Fibroblast of gingiva (primary cell): ENCODE results near the gene AK9.
"Not testable (repeated sequence)": the region's sequence is repeated elsewhere in the genome, so short reads cannot be mapped to it uniquely, and the experiment has no call there.

Source experiments
- DNase-seq: peaks from one replicate; pipeline ENCODE4 v3.0.0-alpha.2; 2011; ENCODE audit warnings: low read depth

AK9 gene

DNA sequence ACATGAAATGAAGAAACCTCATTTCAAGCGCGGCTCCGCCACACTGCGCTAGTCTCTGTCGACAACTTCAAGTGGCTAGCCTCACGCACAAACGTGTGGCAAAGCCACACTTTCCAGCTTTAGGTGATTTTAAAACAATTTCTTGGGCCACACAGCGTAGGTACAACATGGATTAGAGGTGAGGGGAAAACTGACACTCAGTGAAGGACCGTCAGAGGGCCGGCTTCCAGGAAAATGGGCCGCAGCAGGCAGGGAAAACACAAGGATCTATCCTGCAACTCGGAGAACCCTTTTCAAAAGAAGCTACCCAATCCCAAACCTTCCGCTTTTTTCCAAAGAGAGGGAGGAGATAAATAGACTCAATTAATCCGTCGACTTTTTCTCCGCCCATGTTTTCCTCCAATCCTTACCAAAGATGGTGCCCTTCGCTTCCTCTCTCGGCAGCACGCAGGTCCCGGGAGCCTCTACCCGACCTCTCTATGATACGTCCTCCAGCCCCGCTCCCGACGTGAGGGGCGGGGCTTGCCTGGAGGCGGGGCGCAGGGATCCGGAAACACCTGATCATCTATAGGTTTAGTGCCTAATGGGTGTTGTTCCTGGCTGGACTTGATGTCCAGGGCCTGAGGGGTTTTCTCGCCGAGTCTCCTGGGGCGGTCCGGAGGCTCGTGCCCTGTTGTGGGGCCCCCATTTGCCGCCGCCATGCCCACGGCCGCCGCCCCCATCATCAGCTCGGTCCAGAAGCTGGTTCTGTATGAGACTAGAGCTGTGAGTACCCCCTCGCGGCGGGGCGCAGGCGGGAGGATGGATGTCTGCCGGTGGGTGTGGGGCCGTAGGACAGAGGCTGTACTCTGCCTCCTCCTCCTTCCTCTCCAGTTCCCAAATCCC lies at the start of gene AK9, which contains the start of gene FIG4:
TSS of gene AK9 (minus strand) at position 466 of the 885 bp plus-strand sequence. CDS start 15,457 bp downstream, outside the sequence.
TSS of gene FIG4 (plus strand) at position 560 of the 885 bp plus-strand sequence. CDS start at position 700, 140 bp downstream.
- DNase-seq: peak; percentile 88

DNA sequence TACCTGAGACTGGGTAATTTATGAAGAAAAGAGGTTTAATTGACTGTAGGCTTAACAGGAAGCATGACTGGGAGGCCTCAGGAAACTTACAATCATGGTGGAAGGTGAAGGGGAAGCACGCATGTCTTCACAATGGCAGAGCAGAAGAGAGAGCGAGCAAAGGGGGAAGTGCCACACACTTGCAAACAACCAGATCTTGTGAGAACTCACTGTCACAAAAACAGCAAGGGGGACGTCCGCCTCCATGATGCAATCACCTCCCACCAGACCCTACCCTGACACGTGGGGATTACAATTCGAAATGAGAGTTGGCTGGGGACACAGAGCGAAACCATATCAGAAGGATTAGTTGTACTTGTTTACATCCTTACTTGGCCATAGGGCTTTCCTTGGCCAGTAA lies 49.8 kb upstream of the AK9 start:
- DNase-seq: no peak

DNA sequence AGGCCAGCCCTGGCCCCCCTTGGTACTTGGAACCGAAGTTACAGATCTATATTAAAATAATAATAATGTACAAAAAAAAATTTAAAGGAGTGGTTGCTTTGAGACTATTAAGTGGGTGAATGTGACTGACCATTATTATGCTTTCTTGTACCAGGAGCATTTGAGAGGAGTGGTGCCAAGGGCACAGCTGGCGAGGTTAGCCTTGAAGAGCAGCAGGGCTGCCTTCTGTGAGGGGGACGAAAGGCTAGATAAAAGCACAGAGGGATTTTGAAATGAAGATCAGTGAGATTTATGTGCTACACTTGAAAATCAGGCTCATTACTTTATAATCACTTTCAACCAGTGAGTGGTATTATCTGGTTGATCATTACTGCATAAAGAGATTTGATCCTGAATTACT lies 48.7 kb upstream of the AK9 start:
- DNase-seq: no peak

DNA sequence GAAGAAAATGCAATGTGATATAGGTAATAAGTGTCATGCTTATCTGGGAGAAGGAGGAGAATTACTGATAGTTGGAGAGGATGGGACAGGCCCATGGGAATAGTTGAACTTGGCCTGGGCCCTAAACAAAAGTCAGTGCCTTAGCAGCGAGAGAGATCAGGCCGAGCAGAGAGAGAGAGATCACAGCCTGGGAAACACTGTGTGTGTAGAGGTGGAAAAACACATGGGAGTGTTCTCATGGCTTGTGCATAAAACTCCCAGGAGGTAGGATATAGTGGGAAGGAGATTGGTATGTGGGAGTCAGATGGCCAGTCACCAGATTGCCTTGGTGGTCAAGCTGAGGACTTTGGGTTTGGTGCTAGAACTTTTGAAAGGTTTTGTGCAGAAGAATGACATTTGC lies 47.7 kb upstream of the AK9 start:
- no peak for DNase-seq

DNA sequence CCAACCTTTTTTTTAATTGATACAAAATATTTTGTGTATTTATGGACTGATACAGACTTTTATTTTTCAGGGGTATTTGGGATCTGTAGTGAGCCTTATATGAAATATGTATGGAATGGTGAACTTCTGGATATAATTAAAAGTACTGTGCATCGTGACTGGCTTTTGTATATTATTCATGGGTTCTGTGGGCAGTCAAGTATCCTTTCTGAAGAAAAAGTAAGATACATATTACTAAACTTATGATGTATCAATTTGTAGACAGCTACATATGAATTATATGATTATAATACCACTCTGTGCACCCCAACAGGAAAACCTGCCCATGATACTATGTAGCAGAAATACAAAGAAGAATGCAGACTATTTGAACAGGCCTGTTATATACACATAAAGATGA lies 47.3 kb upstream of the AK9 start:
- peak; percentile 17 for DNase-seq

DNA sequence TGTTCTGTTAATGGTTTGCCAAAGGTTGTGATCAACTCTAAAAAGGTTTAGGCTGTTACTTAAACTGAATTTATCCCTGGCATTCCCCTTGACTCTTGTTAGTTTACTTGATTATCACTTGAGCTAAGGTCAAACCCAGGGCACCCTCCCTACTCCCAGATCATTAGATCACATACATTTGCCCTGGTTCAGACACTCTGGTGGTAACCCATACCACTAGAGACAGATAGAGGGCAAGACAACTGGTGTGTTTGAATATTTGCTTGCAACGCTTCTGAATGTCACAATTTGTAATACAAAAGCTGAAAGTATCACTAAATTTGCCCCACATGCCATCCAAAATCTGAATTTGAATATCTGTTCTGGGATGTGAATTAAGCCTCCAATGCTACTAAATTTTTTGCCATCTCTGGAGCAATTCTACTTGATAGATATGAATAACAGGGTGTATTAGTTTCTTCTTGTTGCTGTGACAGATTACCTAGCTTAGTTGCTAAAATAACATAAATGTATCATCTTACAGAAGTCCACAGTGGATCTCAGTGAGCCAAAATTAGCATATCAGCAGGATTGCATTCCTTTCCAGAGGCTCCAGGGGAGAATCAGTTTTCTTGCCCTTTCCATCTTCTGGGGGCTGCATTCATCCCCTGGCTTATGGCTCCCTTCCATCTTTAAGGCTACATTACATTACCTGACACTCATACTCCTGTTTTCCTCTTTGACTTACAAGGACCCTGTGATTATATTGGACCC lies 45.4 kb upstream of the AK9 start:
- no peak for DNase-seq

DNA sequence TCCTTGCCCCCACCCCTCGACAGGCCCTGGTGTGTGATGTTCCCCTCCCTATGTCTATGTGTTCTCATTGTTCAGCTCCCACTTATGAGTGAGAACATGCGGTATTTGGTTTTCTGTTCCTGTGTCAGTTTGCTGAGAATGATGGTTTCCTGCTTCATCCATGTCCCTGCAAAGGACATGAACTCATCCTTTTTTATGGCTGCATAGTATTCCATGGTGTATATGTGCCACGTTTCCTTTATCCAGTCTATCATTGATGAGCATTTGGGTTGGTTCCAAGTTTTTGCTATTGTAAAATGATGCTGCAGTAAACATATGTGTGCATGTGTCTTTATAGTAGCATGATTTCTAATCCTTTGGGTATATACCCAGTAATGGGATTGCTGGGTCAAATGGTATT lies 34.2 kb upstream of the AK9 start:
- DNase-seq: not testable (repeated sequence)

DNA sequence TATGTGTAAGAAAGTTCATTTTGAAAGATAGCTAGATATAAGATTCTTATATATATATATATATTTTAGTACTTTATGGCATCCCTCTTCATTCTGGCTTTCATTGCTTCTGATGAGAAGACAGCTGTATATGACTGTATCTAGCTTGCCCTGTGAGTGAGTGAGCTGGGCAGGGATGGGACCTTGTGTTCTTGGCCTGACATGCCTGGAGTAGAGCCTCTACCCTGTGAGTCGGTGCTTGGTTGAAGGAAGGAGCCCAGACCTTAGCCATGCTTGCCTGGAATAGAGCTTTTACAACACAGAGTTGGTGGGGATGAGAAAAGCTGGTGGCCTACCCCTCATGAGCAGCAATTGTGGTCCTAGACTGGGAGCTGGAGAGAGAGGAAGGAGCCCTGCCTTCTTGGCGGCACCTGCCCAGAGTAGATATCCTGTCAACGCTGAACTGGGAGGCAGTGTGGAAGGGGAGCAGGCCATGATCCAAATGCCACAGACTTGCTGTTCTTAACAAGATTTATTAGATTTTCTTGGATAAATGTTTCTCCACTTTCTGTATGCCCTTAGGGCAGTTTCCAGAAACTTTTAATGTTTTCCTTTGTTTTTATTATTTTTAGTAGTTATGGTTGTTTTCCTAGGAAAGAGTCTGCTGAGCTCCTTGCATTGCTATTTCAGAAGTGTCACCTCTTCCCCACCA lies 31.7 kb upstream of the AK9 start:
- no peak for DNase-seq

DNA sequence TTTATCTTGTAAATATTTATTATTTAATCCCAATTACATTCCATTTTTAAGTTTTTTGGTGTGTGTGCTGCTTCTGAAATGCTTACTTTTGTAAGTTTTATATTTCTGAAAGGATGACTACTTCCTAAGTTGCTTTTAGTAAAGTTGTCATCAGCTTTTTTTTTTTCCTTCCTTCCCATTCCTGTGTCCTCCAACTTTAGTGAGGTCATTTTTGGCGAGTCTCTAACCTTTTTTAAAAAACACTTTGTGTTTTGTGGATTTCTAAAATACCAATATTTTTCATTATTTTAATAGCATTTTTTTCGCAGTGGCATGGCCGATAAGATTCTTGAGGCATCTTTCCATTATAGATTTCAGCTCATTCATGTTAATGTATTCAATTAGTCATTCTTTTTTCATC lies 31.0 kb upstream of the AK9 start:
- no peak for DNase-seq

DNA sequence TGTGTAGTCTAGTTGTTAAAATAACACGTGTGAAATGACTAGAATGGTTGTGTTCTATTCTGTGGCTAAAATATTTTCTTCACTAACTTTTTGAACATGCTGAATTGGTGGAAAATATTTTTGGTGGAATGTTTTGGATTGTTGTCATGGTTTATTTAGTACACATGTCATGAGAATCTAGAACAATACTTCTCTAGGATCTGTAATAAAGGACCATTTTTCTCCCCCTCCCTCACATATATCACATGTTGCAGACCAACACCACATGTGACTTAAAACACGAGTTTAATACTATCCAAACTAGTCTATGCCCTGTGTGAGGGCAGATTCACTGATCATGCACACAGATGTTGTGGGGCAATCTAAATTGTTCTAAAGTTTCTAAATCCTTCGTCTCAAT lies 29.3 kb upstream of the AK9 start:
- DNase-seq: peak; percentile 13

DNA sequence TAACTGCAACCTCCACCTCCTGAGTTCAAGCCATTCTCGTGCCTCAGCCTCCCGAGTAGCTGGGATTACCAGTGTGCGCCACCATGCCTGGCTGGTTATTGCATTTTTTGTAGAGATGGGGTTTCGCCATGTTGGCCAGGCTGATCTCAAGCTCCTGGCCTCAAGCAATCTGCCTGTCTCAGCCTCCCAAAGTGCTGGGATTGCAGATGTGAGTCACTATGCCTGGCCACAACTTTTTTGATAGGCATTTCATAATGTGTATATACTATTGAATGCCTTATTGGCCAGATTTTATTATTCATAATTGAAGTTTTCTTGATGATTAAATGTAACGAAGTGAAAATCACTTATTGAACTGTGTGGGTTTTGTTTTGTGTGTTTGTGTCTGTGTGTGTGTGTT lies 28.0 kb upstream of the AK9 start:
- DNase-seq: peak; percentile 26

DNA sequence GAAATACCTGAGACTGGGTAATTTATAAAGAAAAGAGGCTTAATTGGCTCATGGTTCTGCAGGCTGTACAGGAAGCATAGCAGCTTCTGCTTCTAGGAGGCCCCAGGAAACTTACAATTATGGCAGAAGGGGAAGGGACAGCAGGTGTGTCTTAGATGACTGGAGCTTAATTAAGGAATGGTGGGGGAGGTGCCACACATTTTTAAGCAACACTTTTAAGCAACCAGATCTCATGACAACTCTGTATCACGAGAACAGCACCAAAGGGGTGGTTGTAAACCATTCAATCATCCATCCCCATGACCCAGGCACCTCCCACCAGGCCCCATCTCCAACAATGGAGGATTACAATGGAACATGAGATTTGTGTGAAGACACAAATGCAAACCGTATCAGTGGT lies 27.0 kb upstream of the AK9 start:
- no peak for DNase-seq

DNA sequence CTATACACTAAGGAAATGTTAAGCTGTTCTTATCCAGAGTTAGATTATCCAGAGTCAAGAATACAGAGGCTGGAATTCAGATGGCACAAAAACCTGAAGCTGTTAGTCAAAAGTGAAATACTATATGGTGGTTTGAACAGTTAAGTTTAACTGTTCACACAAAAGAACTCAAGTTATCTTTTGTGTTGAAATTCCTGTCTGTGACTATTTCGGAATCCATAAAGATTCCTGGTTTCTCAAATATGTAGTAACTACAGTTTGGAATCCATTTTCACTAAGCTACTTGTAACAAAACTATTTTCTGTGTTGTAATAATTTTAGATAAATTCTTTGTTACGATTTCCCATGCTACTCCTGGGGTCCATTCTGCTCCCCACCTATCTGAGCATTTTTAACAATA lies 24.6 kb upstream of the AK9 start:
- no peak for DNase-seq

DNA sequence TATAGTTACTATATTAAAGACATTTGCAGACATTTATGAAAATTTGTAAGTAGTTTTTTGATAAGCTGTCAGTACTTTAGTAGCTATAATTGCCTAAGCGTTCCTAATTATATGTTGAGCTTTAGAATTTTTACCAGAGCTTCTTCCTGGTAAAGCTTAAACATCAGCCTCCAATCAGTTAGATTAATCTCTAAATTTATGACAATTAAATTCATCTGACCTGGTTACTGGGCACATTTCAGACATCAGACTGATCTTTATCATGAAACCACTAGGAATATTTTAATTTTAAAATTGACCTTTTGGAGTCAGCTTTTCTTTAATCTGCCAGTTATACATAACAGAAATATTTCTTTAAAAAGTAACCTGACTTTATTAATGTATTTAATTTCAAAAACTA lies 23.6 kb upstream of the AK9 start:
- no peak for DNase-seq

DNA sequence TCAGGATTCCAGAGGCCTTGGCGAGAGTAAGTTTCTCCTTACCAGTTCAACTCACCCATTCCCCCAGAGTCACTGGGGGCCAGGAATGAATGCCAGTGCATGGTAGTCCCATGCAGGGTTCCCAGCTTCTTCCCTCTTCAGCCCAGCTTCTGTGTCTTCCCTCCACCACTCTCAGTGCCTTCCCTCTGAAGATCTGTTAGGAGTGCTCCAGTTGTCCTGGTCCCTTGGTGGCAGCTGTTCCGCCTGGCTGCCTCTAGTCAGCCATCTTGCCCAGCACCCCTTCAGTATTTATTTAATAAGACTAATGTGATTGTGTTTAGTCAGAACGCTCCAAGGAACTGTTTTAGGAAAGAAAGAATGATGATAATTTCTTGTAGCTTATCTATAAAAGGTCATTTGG lies 23.2 kb upstream of the AK9 start:
- no peak for DNase-seq

DNA sequence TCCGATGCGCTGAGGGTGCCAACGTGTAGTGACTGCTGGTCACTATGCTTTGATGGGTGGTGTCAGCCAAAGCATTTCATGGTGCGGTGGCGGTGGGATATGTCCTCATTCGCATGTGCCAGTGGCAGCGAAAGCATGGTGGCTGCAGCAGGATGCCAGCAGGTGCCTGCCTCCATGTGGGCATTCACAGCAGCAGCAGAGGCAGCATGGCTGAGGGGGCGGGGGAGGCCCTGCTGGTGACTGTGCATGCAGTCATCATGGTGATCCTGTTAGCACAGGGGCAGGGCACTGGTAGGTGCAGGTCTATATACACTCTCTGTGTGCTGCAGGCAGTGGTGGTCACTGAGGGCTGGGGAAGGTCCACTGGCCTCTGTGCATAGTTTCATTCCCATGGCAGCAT lies 22.1 kb upstream of the AK9 start:
- DNase-seq: no peak

DNA sequence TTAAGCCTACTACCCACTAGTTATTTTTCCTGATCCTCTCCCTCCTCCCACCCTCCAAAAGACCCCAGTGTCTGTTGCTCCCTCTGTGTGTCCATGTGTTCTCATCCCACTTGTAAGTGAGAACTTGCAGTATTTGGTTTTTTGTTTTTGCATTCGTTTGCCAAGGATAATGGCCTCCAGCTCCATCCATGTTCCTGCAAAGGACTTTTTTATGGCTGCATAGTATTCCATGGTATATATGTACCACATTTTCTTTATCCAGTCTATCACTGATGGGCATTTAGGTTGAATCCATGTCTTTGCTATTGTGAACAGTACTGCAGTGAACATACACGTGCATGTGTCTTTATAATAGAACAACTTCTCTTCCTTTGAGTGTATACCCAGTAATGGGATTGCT lies 17.1 kb upstream of the AK9 start:
- not testable (repeated sequence) for DNase-seq

DNA sequence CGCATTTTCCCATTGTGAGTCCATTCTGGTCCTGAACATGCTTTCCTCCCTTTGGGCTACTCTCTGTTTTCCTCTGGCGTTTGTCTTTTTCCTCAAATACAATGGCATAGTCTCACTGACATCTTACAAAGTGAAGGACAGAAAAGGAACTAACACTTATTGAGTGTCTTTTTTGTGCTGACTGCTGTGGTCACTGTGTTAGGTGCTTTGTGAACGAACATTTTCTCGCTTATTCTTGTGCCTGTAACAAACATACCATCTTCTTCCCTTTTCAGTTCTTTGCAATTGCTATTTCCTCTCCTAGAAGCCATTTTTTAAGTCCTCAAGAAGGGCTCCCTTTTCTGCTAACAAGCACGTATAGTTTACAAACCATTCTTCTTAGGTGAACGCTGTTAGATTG lies 15.5 kb upstream of the AK9 start:
- DNase-seq: no peak

DNA sequence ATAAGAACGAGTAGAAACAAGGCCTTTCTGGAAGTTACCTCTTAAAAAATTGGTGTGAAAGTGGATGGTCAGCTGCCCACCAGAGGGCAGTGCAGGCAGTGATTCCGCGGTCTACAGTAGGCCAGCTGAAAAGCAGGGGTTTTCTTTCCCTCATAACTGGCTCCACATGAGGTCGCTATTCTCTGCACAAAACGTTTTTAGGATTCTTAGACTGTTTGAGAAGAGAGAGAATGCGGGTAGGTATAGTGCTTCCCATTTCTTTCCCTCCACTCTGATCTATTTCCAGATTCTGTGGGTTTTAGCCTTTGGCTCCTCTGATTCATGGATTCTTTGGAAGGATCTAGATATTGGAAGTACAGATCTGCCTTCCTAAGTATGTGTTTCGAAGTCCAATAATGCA lies 14.3 kb upstream of the AK9 start:
- DNase-seq: peak; percentile 77

DNA sequence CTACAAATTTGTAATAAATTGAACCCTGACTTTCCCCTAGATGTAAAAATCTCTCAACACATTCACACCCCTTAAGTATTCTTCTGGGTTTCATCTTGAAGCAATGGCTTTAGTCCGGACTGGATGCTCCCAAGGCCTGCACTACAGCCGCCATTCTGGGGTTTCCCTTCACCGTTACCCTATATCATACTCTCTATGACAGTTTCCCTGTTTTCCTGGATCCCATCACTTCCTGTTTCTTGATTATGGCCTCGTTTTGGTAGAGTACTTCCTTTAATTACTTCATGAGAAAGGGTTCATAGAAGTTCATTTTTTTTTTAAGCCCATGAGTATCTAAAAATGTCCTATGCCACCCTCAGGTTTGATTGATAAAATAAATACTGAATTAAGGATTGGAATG lies 11.8 kb upstream of the AK9 start:
- DNase-seq: no peak

DNA sequence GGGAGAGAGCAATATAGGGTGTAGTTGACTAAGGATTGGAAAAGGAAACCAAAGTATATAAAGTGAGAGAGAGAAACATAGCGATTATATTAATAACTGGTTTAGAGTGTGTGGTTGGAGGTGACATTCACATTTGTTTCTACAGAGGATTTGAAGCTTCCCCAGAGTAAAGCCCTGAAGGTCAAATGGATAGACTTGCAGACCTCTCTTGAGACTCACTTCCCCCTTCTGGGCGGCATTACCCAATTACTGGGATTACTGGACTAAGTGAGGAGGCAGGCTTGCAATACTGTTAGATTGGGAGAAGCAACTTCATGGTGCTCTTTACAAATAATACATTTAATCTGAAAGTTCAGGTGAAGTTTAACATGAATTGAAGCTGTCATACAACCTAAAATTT lies 10.8 kb upstream of the AK9 start:
- DNase-seq: no peak

DNA sequence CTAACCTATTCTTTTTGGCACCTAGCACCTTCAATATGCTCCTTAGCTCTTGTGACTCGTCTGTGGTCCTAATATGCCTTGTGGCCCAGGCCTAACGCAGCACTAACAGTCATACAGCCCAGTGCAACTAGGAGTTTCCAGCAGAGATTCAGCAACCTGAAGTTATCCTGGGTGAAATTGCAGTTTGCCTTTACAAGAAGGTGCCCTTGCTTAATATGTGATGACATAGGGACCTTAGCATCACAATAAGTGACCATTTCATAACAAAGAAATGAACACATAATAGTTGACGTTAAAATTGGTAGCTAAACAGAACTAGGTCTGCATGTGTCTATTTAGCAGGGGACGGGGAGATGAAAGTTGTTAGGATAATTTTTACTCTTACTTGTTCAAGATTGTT lies 10.2 kb upstream of the AK9 start:
- DNase-seq: no peak

DNA sequence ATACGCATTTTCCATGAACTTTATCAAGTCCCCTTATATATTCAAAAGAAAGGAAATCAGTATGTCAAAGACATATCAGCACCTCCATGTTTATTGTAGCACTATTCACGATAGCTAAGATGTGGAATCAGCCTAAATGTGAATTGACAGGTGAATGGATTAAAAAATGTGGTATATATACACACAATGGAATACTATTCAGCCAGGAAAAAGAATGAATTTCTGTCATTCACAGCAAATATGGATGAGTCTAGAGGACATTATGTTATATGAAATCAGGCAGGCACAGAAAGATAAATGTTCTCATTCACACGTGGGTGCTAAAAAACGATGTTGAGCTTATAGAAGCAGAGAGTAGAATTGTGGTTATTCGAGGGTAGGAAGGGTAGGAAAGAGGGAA lies 5.4 kb upstream of the AK9 start:
- no peak for DNase-seq
